H54 (cell line): ENCODE measurements around the gene CACNA1A.
"Not testable (repeated sequence)": the region's sequence is repeated elsewhere in the genome, so short reads cannot be mapped to it uniquely, and the experiment has no call there.

Source experiments
- DNase-seq: peaks from one replicate; pipeline ENCODE4 v3.0.0; 2011; ENCODE audit warnings: low spot score, mixed read lengths; ENCODE audit not compliant: insufficient read length
- FAIRE-seq: peaks from 3 replicates; lab custom pipeline; 2011; peaks lifted over from hg19 to GRCh38; lab: Jason Lieb, UNC
- POLR2A ChIP-seq: IDR thresholded peaks from 2 replicates; pipeline ENCODE4 v1.6.1; 2011; ENCODE audit warnings: low read depth, mild to moderate bottlenecking, low read length

CACNA1A gene

GRCh38 chr19:13187419-13187818, 318.9 kb downstream of the CACNA1A start:
- DNase-seq (no peak), FAIRE-seq (no peak)
- no peak for TF ChIP-seq POLR2A

- FAIRE-seq: not testable (repeated sequence)
These were observed 319.6 kb downstream of the CACNA1A start for GRCh38 chr19:13186688-13187087.

GRCh38 chr19:13185763-13186657, 320.3 kb downstream of the CACNA1A start:
- not testable (repeated sequence) for DNase-seq, FAIRE-seq

More at GRCh38 chr19:13186688-13187087, 319.6 kb downstream of the CACNA1A start:
- DNase-seq: not testable (repeated sequence)

GRCh38 chr19:13184926-13185325, 321.4 kb downstream of the CACNA1A start:
- FAIRE-seq, DNase-seq: not testable (repeated sequence)

GRCh38 chr19:13181747-13182388, 324.4 kb downstream of the CACNA1A start:
- FAIRE-seq: peak; percentile 48
- TF ChIP-seq POLR2A: no peak
- DNase-seq: peak; percentile 49

- DNase-seq: not testable (repeated sequence)
These were observed 328.0 kb downstream of the CACNA1A start for GRCh38 chr19:13178291-13178690.

GRCh38 chr19:13177584-13177983, 328.7 kb downstream of the CACNA1A start:
- DNase-seq, FAIRE-seq: not testable (repeated sequence)

More at GRCh38 chr19:13178291-13178690, 328.0 kb downstream of the CACNA1A start:
- FAIRE-seq: not testable (repeated sequence)

- DNase-seq: no peak
- no peak for TF ChIP-seq POLR2A
- no peak for FAIRE-seq
These were observed 329.9 kb downstream of the CACNA1A start for GRCh38 chr19:13176345-13176744.

GRCh38 chr19:13173139-13173737, 333.0 kb downstream of the CACNA1A start:
- FAIRE-seq: no peak
- DNase-seq: no peak
- no peak for TF ChIP-seq POLR2A

GRCh38 chr19:13172346-13173138, 333.7 kb downstream of the CACNA1A start:
- FAIRE-seq (no peak), DNase-seq (peak; percentile 77)
- no peak; the same call in 1 of the 2 replicates for TF ChIP-seq POLR2A

GRCh38 chr19:13171146-13171545, 335.1 kb downstream of the CACNA1A start:
- no peak for FAIRE-seq

GRCh38 chr19:13169769-13170168, 336.5 kb downstream of the CACNA1A start:
- FAIRE-seq: no peak
- TF ChIP-seq POLR2A: peak; percentile 38
- DNase-seq: peak; percentile 89

More at GRCh38 chr19:13171146-13171545, 335.1 kb downstream of the CACNA1A start:
- no peak for TF ChIP-seq POLR2A
- DNase-seq: no peak

- FAIRE-seq, DNase-seq: not testable (repeated sequence)
These were observed 340.1 kb downstream of the CACNA1A start for GRCh38 chr19:13166151-13166550.
